Pancreas (tissue), 10 donors: ENCODE measurements around the gene DTNB. TPM values are rescaled to one million over a fixed set of nuclear protein-coding genes. Genes with fewer than 3 reads are reported as not detected.

Experiments
- ATAC-seq, 4 donors: fragments of 200-7000 bp; cut with Tn5 transposase; one replicate each; pipeline versions ENCODE4 v1.8.0 to v1.9.1; 2020; ENCODE audit warnings: mild to moderate bottlenecking in 4 of 4, moderate library complexity in 4 of 4
- DNase-seq, 6 donors: peaks; one replicate each; pipeline ENCODE4 v3.0.0-alpha.2; 2020
- FAIRE-seq: peaks from 2 replicates; lab custom pipeline; 2012; peaks lifted over from hg19 to GRCh38; lab: Jason Lieb, UNC
- H3K27ac ChIP-seq, 4 donors: fragments of 200-600 bp; sonication (generic); 1 replicate in 3 of 4; 2 replicates in 1 of 4; pipeline versions ENCODE4 v1.5.0 to v1.8.0; 2020
- H3K27me3 ChIP-seq, 4 donors: fragments of 200-600 bp; one replicate each; pipeline ENCODE4 v1.8.0; 2021
- H3K36me3 ChIP-seq, 3 donors: fragments of 200-600 bp; sonication (generic) in 1 of 3; one replicate each; pipeline versions ENCODE4 v1.5.0 to v1.8.0; 2020 to 2021
- H3K4me1 ChIP-seq, 3 donors: fragments of 200-600 bp; one replicate each; pipeline ENCODE4 v1.8.0; 2021
- H3K4me3 ChIP-seq, 4 donors: fragments of 200-600 bp; sonication (generic) in 2 of 4; one replicate each; pipeline versions ENCODE4 v1.5.0 to v1.8.0; 2020 to 2021
- H3K9me3 ChIP-seq, 4 donors: fragments of 200-600 bp; one replicate each; pipeline ENCODE4 v1.8.0; 2021
- WGBS, 2 donors: extraction: QIAGEN DNeasy Blood & Tissue Kit; methylation state at CpG; one replicate each; pipeline ENCODE4 v1.1.7; 2013; 5-methylcytosine and 5-hydroxymethylcytosine counted together
- intact Hi-C, 3 donors: fragments of 100-400 bp; cut with DNase I; formaldehyde crosslinking; loops; one replicate each; pipeline versions ENCODE4 v1.11.1 to v1.14.2; 2022
- polyA plus RNA-seq, 2 donors: library from polyadenylated mRNA; stranded (reverse); fragments of 200-250 nt; gene quantifications; one replicate each; pipeline ENCODE4 v1.2.3, GENCODE V29; 2013
- total RNA-seq, 6 donors: library from RNA; stranded (reverse); fragmentation: NEBNext Ultra II Directional in 4 of 6; extraction: Animal tissue kit (Norgen Biotek cat#: 25700) in 4 of 6; gene quantifications; one replicate each; pipeline versions ENCODE4 v1.2.1 to v1.2.4, GENCODE V29; 2021 to 2023
- TF ChIP-seq, protein P1 (sequence below), 4 donors: fragments of 200-600 bp; sonication (generic) in 3 of 4; IDR thresholded peaks; one replicate each; pipeline versions ENCODE4 v1.5.0 to v1.8.0; 2021; ENCODE audit warnings: antibody characterized with exemption in 4 of 4
- donor health status: healthy with polysubstance abuse.
- donor health status: DM: no; HTN: no; CAD: no; lungs with moderate emphysema.
- donor health status: DM: no; HTN: no; CAD: no.
- donor health status: control.
- donor health status: control.
- donor health status: Bipolar disorder and iron deficiency.
- donor health status: DM: yes; HTN: yes; CAD: no.
- donor health status: DM: no; HTN: no; CAD: no.
- donor health status: DM: no; HTN: no; CAD: no.
- donor health status: DM: yes; HTN: yes; CAD: no.

The DTNB gene
- total and polyA plus RNA-seq, 8 donors: 10.8 to 27.8 (median 15.1) TPM

DNA sequence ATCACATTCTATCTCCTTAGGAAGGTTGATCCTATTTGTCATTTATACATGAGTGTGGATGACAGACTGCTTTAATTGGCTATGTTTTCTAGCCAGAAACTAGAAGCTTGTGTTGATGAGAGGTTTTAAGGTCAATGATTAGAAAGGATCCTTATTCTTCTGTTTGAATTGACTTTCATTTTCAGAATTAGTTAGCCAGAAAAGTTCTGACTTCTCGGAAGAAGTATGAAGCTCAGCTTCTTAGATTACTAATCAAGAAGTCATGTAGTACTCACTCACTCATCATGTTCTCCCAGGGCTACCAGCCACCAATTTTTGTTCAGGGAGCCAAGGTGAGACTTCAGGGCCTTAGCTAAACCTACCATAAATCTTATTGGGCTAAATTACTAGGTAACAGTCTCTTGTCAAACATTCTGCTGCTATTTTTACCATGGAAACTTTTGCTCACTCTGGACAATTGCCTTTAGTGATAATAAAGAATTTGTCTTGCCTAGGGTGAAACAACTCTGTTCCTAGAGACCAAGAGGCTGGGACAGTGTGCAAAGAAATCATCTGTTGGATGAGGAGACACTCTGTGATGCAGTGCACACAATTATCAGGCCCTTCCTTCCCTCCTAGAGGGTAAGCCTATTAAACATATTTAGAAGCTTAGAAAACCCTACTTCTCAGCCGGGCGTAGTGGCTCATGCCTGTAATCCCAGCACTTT is 220.0 kb downstream of the DTNB start:
- FAIRE-seq (no peak), ATAC-seq (peak in 1 of 4 donors; percentile 56), DNase-seq (no peak)
- no peaks in the 10 kb centered on the region for H3K36me3 ChIP-seq
- no peak overlapping the region for H3K4me3 ChIP-seq
- H3K27me3 ChIP-seq: no peaks in the 10 kb centered on the region
- intact Hi-C loops: no loop called here
- peaks cover 4 to 11% (median 4%) of the 10 kb centered on the region in 3 donors for H3K4me1 ChIP-seq
- TF ChIP-seq, protein P1, sequence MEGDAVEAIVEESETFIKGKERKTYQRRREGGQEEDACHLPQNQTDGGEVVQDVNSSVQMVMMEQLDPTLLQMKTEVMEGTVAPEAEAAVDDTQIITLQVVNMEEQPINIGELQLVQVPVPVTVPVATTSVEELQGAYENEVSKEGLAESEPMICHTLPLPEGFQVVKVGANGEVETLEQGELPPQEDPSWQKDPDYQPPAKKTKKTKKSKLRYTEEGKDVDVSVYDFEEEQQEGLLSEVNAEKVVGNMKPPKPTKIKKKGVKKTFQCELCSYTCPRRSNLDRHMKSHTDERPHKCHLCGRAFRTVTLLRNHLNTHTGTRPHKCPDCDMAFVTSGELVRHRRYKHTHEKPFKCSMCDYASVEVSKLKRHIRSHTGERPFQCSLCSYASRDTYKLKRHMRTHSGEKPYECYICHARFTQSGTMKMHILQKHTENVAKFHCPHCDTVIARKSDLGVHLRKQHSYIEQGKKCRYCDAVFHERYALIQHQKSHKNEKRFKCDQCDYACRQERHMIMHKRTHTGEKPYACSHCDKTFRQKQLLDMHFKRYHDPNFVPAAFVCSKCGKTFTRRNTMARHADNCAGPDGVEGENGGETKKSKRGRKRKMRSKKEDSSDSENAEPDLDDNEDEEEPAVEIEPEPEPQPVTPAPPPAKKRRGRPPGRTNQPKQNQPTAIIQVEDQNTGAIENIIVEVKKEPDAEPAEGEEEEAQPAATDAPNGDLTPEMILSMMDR (IDR thresholded peaks at IDR 0.05): no peak
- no peaks in the 10 kb centered on the region for H3K9me3 ChIP-seq
- H3K27ac ChIP-seq: no peak overlapping the region
- 76 to 85% methylated on average over 3 of the region's 3 CpGs for WGBS, 2 donors

- FAIRE-seq (peak; percentile 63), ATAC-seq (peak; percentile 56 to 84 (median 78)), DNase-seq (no peak)
- no peak overlapping the region for H3K4me3 ChIP-seq
- peak overlapping the region in 1 of 4 donors; percentile 69 for H3K27ac ChIP-seq
- peaks cover 11 to 23% (median 14%) of the 10 kb centered on the region in 3 donors for H3K4me1 ChIP-seq
- intact Hi-C loops: no loop called here
- 24 to 25% methylated on average over 6 of the region's 6 CpGs for WGBS, 2 donors
- TF ChIP-seq, protein P1 (IDR thresholded peaks at IDR 0.05): no peak
- no peaks in the 10 kb centered on the region for H3K36me3 ChIP-seq
- no peaks in the 10 kb centered on the region for H3K27me3 ChIP-seq
- H3K9me3 ChIP-seq: no peaks in the 10 kb centered on the region
Measured at GRCh38 chr2:25448808-25449207, 224.6 kb downstream of the DTNB start.

DNA sequence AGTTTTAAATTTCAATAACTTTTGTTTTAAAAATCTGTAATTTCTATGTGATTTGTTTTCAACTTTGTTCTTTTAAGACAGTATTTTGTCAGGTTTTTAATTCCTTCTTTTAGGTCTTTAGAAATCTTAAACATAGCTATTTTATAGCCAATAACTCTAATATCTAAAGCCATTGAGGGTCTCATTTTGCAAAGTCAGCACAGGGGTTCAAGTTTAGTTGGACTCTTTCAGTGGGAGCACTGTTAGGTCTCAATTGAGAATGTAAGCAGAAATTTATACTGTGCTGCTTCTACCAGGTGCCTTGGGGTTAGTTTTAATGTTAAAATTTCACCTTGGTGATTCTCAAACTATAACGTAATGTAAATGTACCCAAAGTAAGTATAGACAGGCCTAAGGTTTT is 226.4 kb downstream of the DTNB start:
- H3K4me1 ChIP-seq: peaks cover 11 to 21% (median 14%) of the 10 kb centered on the region in 3 donors
- H3K36me3 ChIP-seq: no peaks in the 10 kb centered on the region
- intact Hi-C loops: no loop called here
- H3K27ac ChIP-seq: no peak overlapping the region
- H3K9me3 ChIP-seq: no peaks in the 10 kb centered on the region
- TF ChIP-seq, protein P1 (IDR thresholded peaks at IDR 0.05): no peak
- WGBS, 2 donors: 100% methylated on average over 1 of the region's 1 CpG
- ATAC-seq (no peak), DNase-seq (no peak), FAIRE-seq (peak; percentile 51)
- no peak overlapping the region for H3K4me3 ChIP-seq
- H3K27me3 ChIP-seq: no peaks in the 10 kb centered on the region

DNA sequence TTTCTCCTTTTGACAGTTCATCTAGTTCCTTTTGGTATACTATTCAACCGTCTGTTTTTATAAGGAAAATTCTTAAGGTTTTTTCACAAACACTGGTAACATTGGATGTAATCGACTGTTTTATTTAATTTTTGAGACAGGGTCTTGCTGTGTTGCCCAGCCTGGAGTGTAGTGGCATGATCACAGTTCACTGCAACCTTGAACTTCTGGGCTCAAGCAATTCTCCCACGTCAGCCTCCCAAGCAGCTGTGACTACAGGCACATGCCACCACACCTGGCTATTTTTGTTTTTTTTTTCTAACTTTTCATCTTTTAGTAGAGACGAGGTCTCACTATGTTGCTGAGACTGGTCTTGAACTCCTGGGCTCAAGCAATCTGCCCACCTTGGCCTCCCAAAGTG is 227.3 kb downstream of the DTNB start:
- DNase-seq (no peak), FAIRE-seq (no peak), ATAC-seq (no peak)
- TF ChIP-seq, protein P1 (IDR thresholded peaks at IDR 0.05): no peak
- H3K27me3 ChIP-seq: no peaks in the 10 kb centered on the region
- intact Hi-C loops: no loop called here
- H3K4me3 ChIP-seq: no peak overlapping the region
- WGBS, 2 donors: 76 to 88% methylated on average over 4 of the region's 4 CpGs
- H3K9me3 ChIP-seq: no peaks in the 10 kb centered on the region
- H3K27ac ChIP-seq: no peak overlapping the region
- H3K36me3 ChIP-seq: no peaks in the 10 kb centered on the region
- peaks cover 11 to 21% (median 14%) of the 10 kb centered on the region in 3 donors for H3K4me1 ChIP-seq

DNA sequence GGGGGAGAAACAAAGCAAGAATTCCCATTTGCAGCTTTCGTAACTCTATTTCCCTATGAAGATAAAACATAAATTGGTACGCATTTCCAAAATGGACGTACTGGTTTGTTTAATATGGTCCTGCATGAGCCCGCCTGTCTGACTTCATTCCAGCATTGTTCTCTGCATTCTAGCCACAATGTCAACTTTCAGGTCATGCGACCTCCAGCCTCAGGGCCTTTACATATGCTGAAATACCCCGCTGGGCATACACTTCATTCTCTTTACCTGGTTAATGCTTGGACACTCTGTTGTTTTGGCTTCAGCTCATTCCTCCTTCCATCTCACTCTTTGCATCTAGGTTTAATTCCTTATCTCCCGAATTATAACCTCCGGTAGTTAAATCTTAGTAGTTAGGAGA is 227.9 kb downstream of the DTNB start:
- Histone ChIP-seq H3K27me3 (no peaks in the 10 kb centered on the region), H3K9me3 (no peaks in the 10 kb centered on the region), H3K27ac (peak overlapping the region in 1 of 4 donors; percentile 41), H3K36me3 (no peaks in the 10 kb centered on the region), H3K4me1 (peaks cover 11 to 21% (median 14%) of the 10 kb centered on the region in 3 donors), H3K4me3 (no peak overlapping the region)
- TF ChIP-seq, protein P1 (IDR thresholded peaks at IDR 0.05): no peak
- FAIRE-seq (no peak), ATAC-seq (no peak), DNase-seq (no peak)
- intact Hi-C loops: no loop called here
- WGBS, 2 donors: 77% methylated on average over 8 of the region's 8 CpGs
